H1 (cell line): ENCODE data around the gene IKZF3. TPM values are rescaled to one million over a fixed set of nuclear protein-coding genes. Genes with fewer than 3 reads are reported as not detected.

Experiments used
- CTCF ChIA-PET: fragments of 300-600 bp; sonication (Branson Sonifier 250); formaldehyde crosslinking; loops from one replicate; lab custom pipeline; 2021; ENCODE audit not compliant: partially characterized antibody; lab: Charles Lee
- POLR2A ChIA-PET: fragments of 300-600 bp; sonication (Branson Sonifier 250); formaldehyde crosslinking; loops from one replicate; lab custom pipeline; 2021; ENCODE audit warnings: inconsistent platforms; ENCODE audit not compliant: partially characterized antibody; lab: Charles Lee
- DNase-seq, 2 experiments: peaks; one replicate each; pipeline versions ENCODE4 v3.0.0 to v3.0.0-alpha.2; 2010 to 2022; ENCODE audit warnings: low spot score in 2 of 2, low read depth in 1 of 2, mixed read lengths in 1 of 2
- FAIRE-seq: peaks from 2 replicates; lab custom pipeline; 2011; peaks lifted over from hg19 to GRCh38; lab: Jason Lieb, UNC
- H2AFZ ChIP-seq: 2 replicates; pipeline ENCODE4 v1.8.1; 2012; ENCODE audit warnings: low read length, inconsistent platforms
- H2AK5ac ChIP-seq: 2 replicates; pipeline ENCODE4 v1.6.1; 2013; ENCODE audit warnings: low read depth, low read length
- H2BK120ac ChIP-seq: replicated peaks from 2 replicates; pipeline ENCODE3; 2013; ENCODE audit warnings: low read depth, low read length, inconsistent platforms
- H2BK12ac ChIP-seq: 2 replicates; pipeline ENCODE4 v1.6.1; 2013; ENCODE audit warnings: low read depth, low read length
- H2BK15ac ChIP-seq: 2 replicates; pipeline ENCODE4 v1.6.1; 2013; ENCODE audit warnings: low read length
- H2BK20ac ChIP-seq: 2 replicates; pipeline ENCODE4 v1.6.1; 2013; ENCODE audit warnings: low read length
- H2BK5ac ChIP-seq: 2 replicates; pipeline ENCODE4 v1.6.1; 2013; ENCODE audit warnings: low read depth, low read length
- H3K14ac ChIP-seq: 2 replicates; pipeline ENCODE4 v1.6.1; 2013; ENCODE audit warnings: inconsistent platforms; ENCODE audit not compliant: insufficient read length
- H3K18ac ChIP-seq: 2 replicates; pipeline ENCODE4 v1.6.1; 2013; ENCODE audit warnings: low read length; ENCODE audit errors: extremely low read depth
- H3K23ac ChIP-seq: 2 replicates; pipeline ENCODE4 v1.6.1; 2013; ENCODE audit warnings: inconsistent platforms; ENCODE audit not compliant: insufficient read length
- H3K23me2 ChIP-seq: 2 replicates; pipeline ENCODE4 v1.6.1; 2013; ENCODE audit warnings: low read depth, low read length
- H3K27ac ChIP-seq: 2 replicates; pipeline ENCODE4 v1.6.1; 2011; ENCODE audit warnings: low read depth, low read length, inconsistent platforms
- H3K27me3 ChIP-seq, 4 experiments: replicated peaks in 1 of 4; 1 replicate in 1 of 4; 2 replicates in 3 of 4; pipeline versions ENCODE4 v1.6.1 to v1.8.1; 2011 to 2013; ENCODE audit warnings: low read length in 3 of 4, mild to moderate bottlenecking in 3 of 4, inconsistent platforms in 2 of 4, mixed read lengths in 2 of 4, moderate library complexity in 1 of 4; ENCODE audit not compliant: control insufficient read depth in 3 of 4, insufficient read depth in 3 of 4; ENCODE audit errors: extremely low read depth in 1 of 4
- H3K36me3 ChIP-seq, 4 experiments: 2 replicates each; pipeline versions ENCODE4 v1.6.1 to v1.8.1; 2011 to 2013; ENCODE audit warnings: mild to moderate bottlenecking in 4 of 4, low read length in 3 of 4, moderate library complexity in 2 of 4, control low read depth in 1 of 4, inconsistent platforms in 1 of 4; ENCODE audit not compliant: insufficient read depth in 4 of 4, control insufficient read depth in 2 of 4
- H3K4ac ChIP-seq: replicated peaks from 2 replicates; pipeline ENCODE3; 2013; ENCODE audit warnings: low read length, low read depth, mixed read lengths, inconsistent platforms; ENCODE audit not compliant: insufficient read length
- H3K4me1 ChIP-seq, 4 experiments: replicated peaks in 1 of 4; 1 replicate in 1 of 4; 2 replicates in 3 of 4; pipeline versions ENCODE4 v1.6.1 to v1.8.1; 2011 to 2013; ENCODE audit warnings: low read length in 3 of 4, inconsistent platforms in 2 of 4, mixed read lengths in 1 of 4; ENCODE audit not compliant: insufficient read depth in 4 of 4, control insufficient read depth in 3 of 4
- H3K4me2 ChIP-seq, 2 experiments: 2 replicates each; pipeline versions ENCODE4 v1.6.1 to v1.8.1; 2011 to 2013; ENCODE audit warnings: low read depth in 2 of 2, low read length in 2 of 2, control low read depth in 1 of 2, inconsistent platforms in 1 of 2, mild to moderate bottlenecking in 1 of 2; ENCODE audit not compliant: insufficient read depth in 1 of 2
- H3K4me3 ChIP-seq, 4 experiments: fragments of 200-600, 300-600 bp in 1 of 4; sonication (generic), shearing (Covaris generic), sonication (Bioruptor Twin) in 1 of 4; 2 replicates each; pipeline versions ENCODE4 v1.5.1 to v1.8.1; 2011 to 2016; ENCODE audit warnings: low read length in 4 of 4, low read depth in 3 of 4, control low read depth in 2 of 4, inconsistent platforms in 2 of 4, mild to moderate bottlenecking in 2 of 4, mixed read lengths in 1 of 4, moderate library complexity in 1 of 4; ENCODE audit not compliant: insufficient read depth in 2 of 4; ENCODE audit errors: extremely low read depth in 1 of 4
- H3K56ac ChIP-seq: replicated peaks from 2 replicates; pipeline ENCODE3; 2013; ENCODE audit warnings: low read depth, mild to moderate bottlenecking, mixed read lengths, low read length, inconsistent platforms; ENCODE audit not compliant: insufficient read length
- H3K79me1 ChIP-seq: 2 replicates; pipeline ENCODE4 v1.6.1; 2013; ENCODE audit warnings: low read depth, low read length, control low read depth
- H3K79me2 ChIP-seq, 2 experiments: 2 replicates each; pipeline versions ENCODE4 v1.6.1 to v1.8.1; 2012 to 2013; ENCODE audit warnings: low read length in 2 of 2, mild to moderate bottlenecking in 2 of 2, inconsistent platforms in 1 of 2; ENCODE audit not compliant: insufficient read depth in 2 of 2, control insufficient read depth in 1 of 2
- H3K9ac ChIP-seq, 4 experiments: replicated peaks in 1 of 4; 1 replicate in 1 of 4; 2 replicates in 3 of 4; pipeline versions ENCODE4 v1.6.1 to v1.8.1; 2011 to 2013; ENCODE audit warnings: low read depth in 3 of 4, low read length in 3 of 4, control low read depth in 2 of 4, mild to moderate bottlenecking in 2 of 4, moderate library complexity in 2 of 4, inconsistent platforms in 1 of 4; ENCODE audit errors: extremely low read depth in 1 of 4
- H3K9me3 ChIP-seq, 2 experiments: 2 replicates each; pipeline versions ENCODE4 v1.6.1 to v1.8.1; 2012 to 2013; ENCODE audit warnings: mild to moderate bottlenecking in 2 of 2, moderate library complexity in 2 of 2, control low read depth in 1 of 2, inconsistent platforms in 1 of 2, low read depth in 1 of 2, low read length in 1 of 2, mixed read lengths in 1 of 2; ENCODE audit not compliant: insufficient read depth in 2 of 2
- H4K20me1 ChIP-seq, 2 experiments: replicated peaks in 1 of 2; 2 replicates each; pipeline versions ENCODE3 to v1.8.1; 2011 to 2013; ENCODE audit warnings: inconsistent platforms in 2 of 2, low read length in 2 of 2, mild to moderate bottlenecking in 1 of 2; ENCODE audit not compliant: insufficient read depth in 2 of 2, control insufficient read depth in 1 of 2
- H4K5ac ChIP-seq: 2 replicates; pipeline ENCODE4 v1.6.1; 2013; ENCODE audit warnings: low read length, low read depth, mixed read lengths, inconsistent platforms; ENCODE audit not compliant: insufficient read length
- H4K8ac ChIP-seq: 2 replicates; pipeline ENCODE4 v1.8.0; 2013; ENCODE audit warnings: mild to moderate bottlenecking, moderate library complexity, low read length, inconsistent platforms; ENCODE audit not compliant: insufficient read depth; ENCODE audit errors: extremely low read depth
- H4K91ac ChIP-seq: replicated peaks from 2 replicates; pipeline ENCODE3; 2013; ENCODE audit warnings: low read length, mixed read lengths, inconsistent platforms; ENCODE audit not compliant: insufficient read length
- ATF2 ChIP-seq: IDR thresholded peaks from 2 replicates; pipeline ENCODE4 v1.6.1; 2012; ENCODE audit warnings: low read length, inconsistent platforms
- RAD21 ChIP-seq, 2 experiments: IDR thresholded peaks in 1 of 2; conservative IDR thresholded peaks in 1 of 2; 2 replicates each; pipeline ENCODE4 v1.6.1; 2011; ENCODE audit warnings: low read depth in 2 of 2, low read length in 2 of 2, improper control_type of control experiment in 1 of 2, inconsistent platforms in 1 of 2, mild to moderate bottlenecking in 1 of 2, moderate library complexity in 1 of 2
- TBP ChIP-seq: IDR thresholded peaks from 2 replicates; pipeline ENCODE4 v1.6.1; 2011; ENCODE audit warnings: low read depth, low read length, improper control_type of control experiment
- WGBS, 2 experiments: shearing (Covaris generic) in 1 of 2; methylation state at CpG; one replicate each; pipeline versions ENCODE4 v1.1.6 to v1.1.7; 2013 to 2015; ENCODE audit warnings: low lambda C conversion rate in 2 of 2, mixed read lengths in 2 of 2, inconsistent platforms in 1 of 2, low coverage in 1 of 2, missing lambda C conversion rate in 1 of 2; ENCODE audit not compliant: insufficient replicate concordance in 2 of 2, insufficient coverage in 1 of 2, insufficient read length in 1 of 2; ENCODE audit errors: extremely low coverage in 1 of 2, missing lambda C conversion rate in 1 of 2; 5-methylcytosine and 5-hydroxymethylcytosine counted together
- polyA plus RNA-seq, 7 experiments: library from polyadenylated mRNA; depleted of rRNA in 3 of 7; stranded (reverse) in 5 of 7; unstranded in 2 of 7; fragments of >200 nt in 5 of 7; fragments of 200-250 nt in 2 of 7; gene quantifications; 1 replicate in 5 of 7; 2 replicates in 1 of 7; 4 replicates in 1 of 7; pipeline versions ENCODE4 v1.2.1 to v1.2.3, GENCODE V29; 2011 to 2013; ENCODE audit warnings: missing spikeins in 2 of 7, mixed read lengths in 2 of 7
- total RNA-seq: library from RNA; stranded (reverse); fragmentation: NEBNext Ultra II Directional; extraction: Animal tissue kit (Norgen Biotek cat#: 25700); gene quantifications from 2 replicates; pipeline ENCODE4 v1.2.1, GENCODE V29; 2021

The IKZF3 gene
- total and polyA plus RNA-seq, 2 of the 8 experiments (the other 6 are each of a cell fraction or from before 2014, with no cell fraction given): 0.23 to 0.56 TPM

GRCh38 chr17:39709998-39710964 is 153.8 kb downstream of the IKZF3 start:
- H3K4me1 ChIP-seq: peaks cover 0 to 11% (median 6%) of the 10 kb centered on the region in 4 experiments; a peak in 6 of 7 replicates
- H3K9me3 ChIP-seq: no peaks in the 10 kb centered on the region
- H3K23me2 ChIP-seq: no peaks in the 10 kb centered on the region
- H4K91ac ChIP-seq: no peak overlapping the region
- peaks cover 8 to 51% of the 10 kb centered on the region in 2 experiments; a peak in 3 of 4 replicates for H3K79me2 ChIP-seq
- FAIRE-seq (no peak), DNase-seq (no peak)
- no peak overlapping the region for H3K4ac ChIP-seq
- H3K27me3 ChIP-seq: no peaks in the 10 kb centered on the region
- H3K18ac ChIP-seq: no peak overlapping the region
- no peak overlapping the region for H3K27ac ChIP-seq
- H3K36me3 ChIP-seq: peaks cover 34 to 79% (median 64%) of the 10 kb centered on the region in 4 experiments
- H2BK15ac ChIP-seq: no peak overlapping the region
- H2AFZ ChIP-seq: no peak overlapping the region
- H3K14ac ChIP-seq: no peak overlapping the region
- TF ChIP-seq TBP (no peak), RAD21 (IDR thresholded peaks at IDR 0.05 in 1 of 2, conservative IDR thresholded peaks at IDR 0.05 in 1 of 2; ENCODE audit: low read depth in 2 of 2, low read length in 2 of 2) (no peak), ATF2 (no peak)
- H3K4me3 ChIP-seq: no peak overlapping the region
- no peak overlapping the region for H2BK20ac ChIP-seq
- no peak overlapping the region for H2BK120ac ChIP-seq
- no peak overlapping the region for H3K23ac ChIP-seq
- no peak overlapping the region for H2AK5ac ChIP-seq
- H4K5ac ChIP-seq: no peak overlapping the region
- H4K8ac ChIP-seq: no peak overlapping the region
- 94% methylated on average over 20 of the region's 20 CpGs; no CpG with 5 or more reads in 1 of the 2 experiments for WGBS, 2 experiments
- H4K20me1 ChIP-seq: peaks cover 24 to 40% of the 10 kb centered on the region in 2 experiments
- H3K4me2 ChIP-seq: no peak overlapping the region
- no peak overlapping the region; the same call in 1 of the 2 replicates for H2BK5ac ChIP-seq
- peaks cover 13% of the 10 kb centered on the region for H3K79me1 ChIP-seq
- no peak overlapping the region for H3K9ac ChIP-seq
- POLR2A ChIA-PET: interaction anchor here (0.9 to 4.0 kb wide), 10 partner anchors 8 to 23 kb away, joined by 3 to 19 read pairs (median 4); partner anchors contain the start of genes ERBB2, MIEN1 and PGAP3
- no peak overlapping the region for H2BK12ac ChIP-seq
- CTCF ChIA-PET: interaction anchor here (0.7 to 52.4 kb wide), 6 partner anchors 8 to 76 kb away, joined by 3 to 1885 read pairs (median 6); partner anchors contain the start of genes PNMT, PPP1R1B and STARD3
- no peak overlapping the region for H3K56ac ChIP-seq
